ENCODE measurements around the gene VIL1. TPM values are rescaled to one million over a fixed set of nuclear protein-coding genes. Genes with fewer than 3 reads are reported as not detected.

VIL1 gene
- polyA plus RNA-seq, 3 donors, result not detected

DNA sequence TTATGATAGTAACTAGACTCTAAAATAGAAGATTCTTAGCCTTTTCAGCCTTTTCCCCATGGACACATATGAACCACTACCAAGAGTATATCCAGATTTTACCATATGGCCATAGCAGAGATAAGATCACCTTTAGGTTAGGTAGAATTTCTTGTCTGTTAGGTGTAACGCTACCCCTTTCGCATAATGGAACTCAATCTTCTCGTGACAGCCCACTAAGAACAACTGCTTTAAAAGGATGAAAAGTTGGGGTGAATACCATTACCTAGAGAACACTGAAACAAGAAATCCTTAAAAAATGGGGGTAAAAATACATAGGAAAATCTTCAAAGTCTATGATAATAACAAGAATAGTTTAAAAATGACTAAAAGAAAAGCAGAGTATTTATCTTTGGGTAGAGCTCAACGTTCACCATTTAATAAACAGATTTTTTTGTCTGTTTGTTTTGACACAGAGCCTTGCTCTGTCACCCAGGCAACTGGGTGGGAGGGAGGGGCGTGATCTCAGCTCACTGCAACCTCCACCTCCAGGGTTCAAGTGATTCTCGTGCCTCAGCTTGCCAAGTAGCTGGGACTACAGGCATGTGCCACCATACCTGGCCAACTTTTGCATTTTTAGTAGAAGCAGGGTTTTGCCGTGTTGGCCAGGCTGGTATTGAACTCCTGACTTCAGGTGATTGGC, 67.2 kb downstream of the VIL1 start:
- intact Hi-C loops (cut with micrococcal nuclease), result no loop called here
- no peaks in the 10 kb centered on the region for H3K9me3 Mint-ChIP-seq
- WGBS (ENCODE audit: insufficient coverage), result 100% methylated on average over 1 of the region's 7 CpGs

DNA sequence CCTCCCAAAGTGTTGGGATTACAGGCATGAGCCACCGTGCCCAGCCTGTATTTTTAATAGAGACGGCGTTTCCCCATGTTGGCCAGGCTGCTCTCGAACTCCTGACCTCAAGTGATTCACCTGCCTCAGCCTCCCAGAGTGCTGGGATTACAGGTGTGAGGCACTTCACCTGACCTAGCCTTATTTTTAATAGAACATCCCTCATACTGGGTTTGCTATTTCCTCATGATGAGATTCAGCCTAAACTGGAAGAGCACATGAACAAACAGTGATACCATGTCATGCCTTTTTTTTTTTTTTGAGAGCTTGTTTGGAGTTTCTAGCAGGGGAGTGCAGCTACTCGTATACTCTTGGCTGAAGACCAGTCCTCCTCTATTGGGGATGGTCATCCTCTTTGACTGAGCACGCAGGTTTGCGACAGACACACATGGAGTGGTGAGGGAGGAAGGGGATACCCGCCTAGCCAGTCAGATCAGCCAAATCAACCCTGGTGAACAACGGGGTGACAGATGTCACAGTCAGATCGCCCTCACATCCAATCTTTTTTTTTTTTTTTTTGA, 81.7 kb downstream of the VIL1 start:
- Histone ChIP-seq H3K9ac (ENCODE audit: insufficient read depth, low read length, poor library complexity, severe bottlenecking) (no peak overlapping the region), H3K9me3 (replicated peaks in 1 of 2; ENCODE audit: control insufficient read depth in 1 of 2, insufficient read depth in 1 of 2, low read length in 2 of 2) (no peaks in the 10 kb centered on the region), H3K4me3 (replicated peaks in 1 of 3; ENCODE audit: low read depth in 2 of 3, low read length in 3 of 3) (no peak overlapping the region), H3K4me1 (ENCODE audit: control insufficient read depth in 1 of 2, insufficient read depth in 2 of 2, low read length in 2 of 2) (no peaks in the 10 kb centered on the region), H3K27ac (ENCODE audit: low read depth in 1 of 2, low read length in 2 of 2) (no peak overlapping the region), H2AFZ (ENCODE audit: insufficient read depth, low read depth, low read length, poor library complexity, severe bottlenecking) (no peak overlapping the region), H3K4me2 (replicated peaks; ENCODE audit: extremely low read depth, low read length, poor library complexity, severe bottlenecking) (no peak overlapping the region), H3K79me2 (ENCODE audit: insufficient read depth, low read length) (no peaks in the 10 kb centered on the region), H3K36me3 (replicated peaks in 1 of 2; ENCODE audit: control insufficient read depth in 1 of 2, insufficient read depth in 2 of 2, low read length in 2 of 2) (peaks cover 23 to 64% of the 10 kb centered on the region in 2 donors), H4K20me1 (ENCODE audit: insufficient read depth, low read length) (no peaks in the 10 kb centered on the region), H3K27me3 (ENCODE audit: control insufficient read depth in 2 of 2, insufficient read depth in 2 of 2, low read length in 2 of 2) (no peaks in the 10 kb centered on the region)
- Mint-ChIP-seq H3K4me3 (no peak overlapping the region), H3K27me3 (ENCODE audit: low read depth in 3 of 3) (peaks cover 0 to 1% (median 0%) of the 10 kb centered on the region in 3 donors), H3K4me1 (peaks cover 2% of the 10 kb centered on the region), H3K36me3 (peaks cover 42 to 65% of the 10 kb centered on the region in 2 donors), H3K27ac (no peak overlapping the region), H3K9me3 (no peaks in the 10 kb centered on the region)
- intact Hi-C loops (cut with micrococcal nuclease), result no loop called here
- 100% methylated on average over 4 of the region's 10 CpGs for WGBS (ENCODE audit: insufficient coverage)
- DNase-seq, result no peak
- TF ChIP-seq, protein P1, sequence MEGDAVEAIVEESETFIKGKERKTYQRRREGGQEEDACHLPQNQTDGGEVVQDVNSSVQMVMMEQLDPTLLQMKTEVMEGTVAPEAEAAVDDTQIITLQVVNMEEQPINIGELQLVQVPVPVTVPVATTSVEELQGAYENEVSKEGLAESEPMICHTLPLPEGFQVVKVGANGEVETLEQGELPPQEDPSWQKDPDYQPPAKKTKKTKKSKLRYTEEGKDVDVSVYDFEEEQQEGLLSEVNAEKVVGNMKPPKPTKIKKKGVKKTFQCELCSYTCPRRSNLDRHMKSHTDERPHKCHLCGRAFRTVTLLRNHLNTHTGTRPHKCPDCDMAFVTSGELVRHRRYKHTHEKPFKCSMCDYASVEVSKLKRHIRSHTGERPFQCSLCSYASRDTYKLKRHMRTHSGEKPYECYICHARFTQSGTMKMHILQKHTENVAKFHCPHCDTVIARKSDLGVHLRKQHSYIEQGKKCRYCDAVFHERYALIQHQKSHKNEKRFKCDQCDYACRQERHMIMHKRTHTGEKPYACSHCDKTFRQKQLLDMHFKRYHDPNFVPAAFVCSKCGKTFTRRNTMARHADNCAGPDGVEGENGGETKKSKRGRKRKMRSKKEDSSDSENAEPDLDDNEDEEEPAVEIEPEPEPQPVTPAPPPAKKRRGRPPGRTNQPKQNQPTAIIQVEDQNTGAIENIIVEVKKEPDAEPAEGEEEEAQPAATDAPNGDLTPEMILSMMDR (IDR thresholded peaks at IDR 0.05), result no peak

More for the DNA sequence above, 67.2 kb downstream of the VIL1 start:
- Mint-ChIP-seq H3K4me3 (no peak overlapping the region), H3K27me3 (ENCODE audit: low read depth in 3 of 3) (peaks cover 0 to 3% (median 0%) of the 10 kb centered on the region in 3 donors), H3K27ac (no peak overlapping the region), H3K4me1 (peaks cover under 1% of the 10 kb centered on the region), H3K36me3 (peaks cover 56 to 78% of the 10 kb centered on the region in 2 donors)
- no peak overlapping the region for H2AFZ ChIP-seq (ENCODE audit: insufficient read depth, low read depth, low read length, poor library complexity, severe bottlenecking)
- no peak overlapping the region for H3K4me2 ChIP-seq (replicated peaks; ENCODE audit: extremely low read depth, low read length, poor library complexity, severe bottlenecking)
- no peak for DNase-seq
- no peak overlapping the region for H3K4me3 ChIP-seq (replicated peaks in 1 of 3; ENCODE audit: low read depth in 2 of 3, low read length in 3 of 3)
- TF ChIP-seq, protein P1 (IDR thresholded peaks at IDR 0.05), result no peak
- no peaks in the 10 kb centered on the region for H3K79me2 ChIP-seq (ENCODE audit: insufficient read depth, low read length)
- no peak overlapping the region for H3K27ac ChIP-seq (ENCODE audit: low read depth in 1 of 2, low read length in 2 of 2)
- no peaks in the 10 kb centered on the region for H3K4me1 ChIP-seq (ENCODE audit: control insufficient read depth in 1 of 2, insufficient read depth in 2 of 2, low read length in 2 of 2)
- no peak overlapping the region for H3K9ac ChIP-seq (ENCODE audit: insufficient read depth, low read length, poor library complexity, severe bottlenecking)
- H3K36me3 ChIP-seq (replicated peaks in 1 of 2; ENCODE audit: control insufficient read depth in 1 of 2, insufficient read depth in 2 of 2, low read length in 2 of 2), result peaks cover 22 to 89% of the 10 kb centered on the region in 2 donors
- H3K9me3 ChIP-seq (replicated peaks in 1 of 2; ENCODE audit: control insufficient read depth in 1 of 2, insufficient read depth in 1 of 2, low read length in 2 of 2), result no peaks in the 10 kb centered on the region
- no peaks in the 10 kb centered on the region for H4K20me1 ChIP-seq (ENCODE audit: insufficient read depth, low read length)
- H3K27me3 ChIP-seq (ENCODE audit: control insufficient read depth in 2 of 2, insufficient read depth in 2 of 2, low read length in 2 of 2), result no peaks in the 10 kb centered on the region
